WERI-Rb-1 (cell line): ENCODE data around the gene CD22.

Experiments used
- DNase-seq: peaks from one replicate; pipeline ENCODE4 v3.0.0-alpha.2; 2020
- H3K27ac ChIP-seq: fragments of 250-450 bp; sonication (Bioruptor Pico); 2 replicates; pipeline ENCODE4 v1.5.1; 2020; ENCODE audit warnings: mild to moderate bottlenecking, moderate library complexity
- H3K27me3 ChIP-seq: fragments of 250-450 bp; sonication (Bioruptor Pico); 2 replicates; pipeline ENCODE4 v1.5.1; 2021; ENCODE audit warnings: mild to moderate bottlenecking, low read depth, moderate library complexity; ENCODE audit not compliant: insufficient read depth, severe bottlenecking
- H3K36me3 ChIP-seq: fragments of 250-450 bp; sonication (Bioruptor Pico); 2 replicates; pipeline ENCODE4 v1.5.1; 2020; ENCODE audit warnings: mild to moderate bottlenecking, moderate library complexity
- H3K4me3 ChIP-seq: 2 replicates; pipeline ENCODE4 v1.5.1; 2011; ENCODE audit warnings: low read depth, mild to moderate bottlenecking, control low read depth, low read length
- H3K9me3 ChIP-seq: fragments of 250-450 bp; sonication (Bioruptor Pico); 2 replicates; pipeline ENCODE4 v1.5.1; 2021; ENCODE audit warnings: mild to moderate bottlenecking, moderate library complexity; ENCODE audit not compliant: severe bottlenecking
- CTCF ChIP-seq: IDR thresholded peaks from 2 replicates; pipeline ENCODE4 v1.5.1; 2011; ENCODE audit warnings: low read depth, mild to moderate bottlenecking, control low read depth, inconsistent platforms, low read length

The CD22 gene

GRCh38 chr19:35318679-35319448 lies 10.1 kb upstream of the CD22 start:
- TF ChIP-seq CTCF, result no peak
- no peak for DNase-seq
- H3K9me3 ChIP-seq, result no peaks in the 10 kb centered on the region
- no peaks in the 10 kb centered on the region for H3K27me3 ChIP-seq
- H3K36me3 ChIP-seq, result no peaks in the 10 kb centered on the region
- H3K4me3 ChIP-seq, result no peak overlapping the region
- no peak overlapping the region for H3K27ac ChIP-seq

- no peak overlapping the region for H3K4me3 ChIP-seq
Observed at GRCh38 chr19:35320065-35320713, 8.8 kb upstream of the CD22 start.

GRCh38 chr19:35321291-35321690 lies 7.7 kb upstream of the CD22 start:
- no peaks in the 10 kb centered on the region for H3K9me3 ChIP-seq
- H3K4me3 ChIP-seq, result no peak overlapping the region
- no peak for TF ChIP-seq CTCF
- H3K27ac ChIP-seq, result no peak overlapping the region
- DNase-seq, result no peak
- H3K36me3 ChIP-seq, result no peaks in the 10 kb centered on the region
- H3K27me3 ChIP-seq, result no peaks in the 10 kb centered on the region

More at GRCh38 chr19:35320065-35320713, 8.8 kb upstream of the CD22 start:
- H3K27ac ChIP-seq, result no peak overlapping the region
- H3K9me3 ChIP-seq, result no peaks in the 10 kb centered on the region
- DNase-seq, result no peak
- TF ChIP-seq CTCF, result no peak
- H3K36me3 ChIP-seq, result no peaks in the 10 kb centered on the region
- H3K27me3 ChIP-seq, result no peaks in the 10 kb centered on the region

- no peaks in the 10 kb centered on the region for H3K36me3 ChIP-seq
- no peaks in the 10 kb centered on the region for H3K9me3 ChIP-seq
- no peak for DNase-seq
- H3K27me3 ChIP-seq, result no peaks in the 10 kb centered on the region
- no peak for TF ChIP-seq CTCF
- no peak overlapping the region for H3K4me3 ChIP-seq
- H3K27ac ChIP-seq, result no peak overlapping the region
Observed at GRCh38 chr19:35322014-35322413, 7.0 kb upstream of the CD22 start.

- TF ChIP-seq CTCF, result peak; percentile 69
- peak; percentile 50 for DNase-seq
- H3K9me3 ChIP-seq, result no peaks in the 10 kb centered on the region
- no peak overlapping the region for H3K4me3 ChIP-seq
- no peak overlapping the region for H3K27ac ChIP-seq
- no peaks in the 10 kb centered on the region for H3K27me3 ChIP-seq
- no peaks in the 10 kb centered on the region for H3K36me3 ChIP-seq
Observed at GRCh38 chr19:35327642-35328041, 1.3 kb upstream of the CD22 start.
